ENCODE results near the gene EXOC6B. TPM values are rescaled to one million over a fixed set of nuclear protein-coding genes. Genes with fewer than 3 reads are reported as not detected.

The EXOC6B gene
- total and polyA plus RNA-seq, 2 donors from 2014 or later: 5.9 to 31.3 TPM

- no peak for FAIRE-seq
Measured at GRCh38 chr2:72718876-72719275, 107.0 kb downstream of the EXOC6B start.

DNA sequence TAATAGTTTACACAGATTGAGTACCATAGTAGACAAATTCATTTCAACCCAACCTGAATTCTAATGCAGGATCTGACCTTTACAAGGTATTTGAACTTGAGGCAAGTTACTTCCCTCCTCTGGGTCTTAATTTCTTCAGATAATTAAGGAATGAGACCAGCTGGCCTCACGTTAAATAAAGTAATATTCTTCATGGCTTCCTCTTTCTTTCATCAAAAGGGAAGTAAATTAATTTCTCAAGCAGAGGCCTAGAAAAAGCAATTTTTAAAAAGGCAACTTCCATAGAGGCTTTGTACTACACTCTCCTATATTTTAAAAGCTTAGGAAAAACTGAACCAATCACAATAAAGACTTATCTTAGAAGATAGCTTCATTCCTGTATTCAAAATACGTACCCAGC, 109.2 kb downstream of the EXOC6B start:
- no peak for FAIRE-seq
- H3K4me1 ChIP-seq (ENCODE audit: control insufficient read depth in 2 of 3, insufficient read depth in 2 of 3, low read depth in 1 of 3, low read length in 3 of 3): peaks cover 0 to 2% (median 0%) of the 10 kb centered on the region in 3 donors
- no peaks in the 10 kb centered on the region for H3K36me3 ChIP-seq (ENCODE audit: control insufficient read depth in 2 of 3, insufficient read depth in 3 of 3, low read length in 3 of 3)
- DNase-seq: no peak
- TF ChIP-seq, protein P1, sequence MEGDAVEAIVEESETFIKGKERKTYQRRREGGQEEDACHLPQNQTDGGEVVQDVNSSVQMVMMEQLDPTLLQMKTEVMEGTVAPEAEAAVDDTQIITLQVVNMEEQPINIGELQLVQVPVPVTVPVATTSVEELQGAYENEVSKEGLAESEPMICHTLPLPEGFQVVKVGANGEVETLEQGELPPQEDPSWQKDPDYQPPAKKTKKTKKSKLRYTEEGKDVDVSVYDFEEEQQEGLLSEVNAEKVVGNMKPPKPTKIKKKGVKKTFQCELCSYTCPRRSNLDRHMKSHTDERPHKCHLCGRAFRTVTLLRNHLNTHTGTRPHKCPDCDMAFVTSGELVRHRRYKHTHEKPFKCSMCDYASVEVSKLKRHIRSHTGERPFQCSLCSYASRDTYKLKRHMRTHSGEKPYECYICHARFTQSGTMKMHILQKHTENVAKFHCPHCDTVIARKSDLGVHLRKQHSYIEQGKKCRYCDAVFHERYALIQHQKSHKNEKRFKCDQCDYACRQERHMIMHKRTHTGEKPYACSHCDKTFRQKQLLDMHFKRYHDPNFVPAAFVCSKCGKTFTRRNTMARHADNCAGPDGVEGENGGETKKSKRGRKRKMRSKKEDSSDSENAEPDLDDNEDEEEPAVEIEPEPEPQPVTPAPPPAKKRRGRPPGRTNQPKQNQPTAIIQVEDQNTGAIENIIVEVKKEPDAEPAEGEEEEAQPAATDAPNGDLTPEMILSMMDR (IDR thresholded peaks at IDR 0.05; ENCODE audit: borderline replicate concordance, extremely low read depth, insufficient read depth): no peak
- H3K9me3 ChIP-seq (ENCODE audit: control insufficient read depth in 2 of 3, insufficient read depth in 1 of 3, low read length in 3 of 3): no peaks in the 10 kb centered on the region
- intact Hi-C loops (cut with DNase I): no loop called here
- no peak overlapping the region for H3K27ac ChIP-seq (ENCODE audit: low read depth in 2 of 2, low read length in 2 of 2)
- no peaks in the 10 kb centered on the region for H3K27me3 ChIP-seq (ENCODE audit: control insufficient read depth, insufficient read depth, low read length)
- H3K9ac ChIP-seq (ENCODE audit: low read length in 3 of 3): no peak overlapping the region
- H3K4me3 ChIP-seq (ENCODE audit: low read length in 3 of 3): no peak overlapping the region

More at GRCh38 chr2:72718876-72719275, 107.0 kb downstream of the EXOC6B start:
- H3K4me1 ChIP-seq (ENCODE audit: control insufficient read depth in 2 of 3, insufficient read depth in 2 of 3, low read depth in 1 of 3, low read length in 3 of 3): peaks cover 0 to 2% (median under 1%) of the 10 kb centered on the region in 3 donors
- H3K9ac ChIP-seq (ENCODE audit: low read length in 3 of 3): no peak overlapping the region
- no peaks in the 10 kb centered on the region for H3K36me3 ChIP-seq (ENCODE audit: control insufficient read depth in 2 of 3, insufficient read depth in 3 of 3, low read length in 3 of 3)
- no peaks in the 10 kb centered on the region for H3K27me3 ChIP-seq (ENCODE audit: control insufficient read depth, insufficient read depth, low read length)
- no peak for DNase-seq
- no peaks in the 10 kb centered on the region for H3K9me3 ChIP-seq (ENCODE audit: control insufficient read depth in 2 of 3, insufficient read depth in 1 of 3, low read length in 3 of 3)
- TF ChIP-seq, protein P1 (IDR thresholded peaks at IDR 0.05; ENCODE audit: borderline replicate concordance, extremely low read depth, insufficient read depth): no peak
- H3K4me3 ChIP-seq (ENCODE audit: low read length in 3 of 3): no peak overlapping the region
- H3K27ac ChIP-seq (ENCODE audit: low read depth in 2 of 2, low read length in 2 of 2): no peak overlapping the region
- intact Hi-C loops (cut with DNase I): no loop called here

- TF ChIP-seq, protein P1 (IDR thresholded peaks at IDR 0.05; ENCODE audit: borderline replicate concordance, extremely low read depth, insufficient read depth): no peak
- intact Hi-C loops (cut with DNase I): no loop called here
- no peak overlapping the region for H3K4me3 ChIP-seq (ENCODE audit: low read length in 3 of 3)
- no peaks in the 10 kb centered on the region for H3K4me1 ChIP-seq (ENCODE audit: control insufficient read depth in 2 of 3, insufficient read depth in 2 of 3, low read depth in 1 of 3, low read length in 3 of 3)
- H3K36me3 ChIP-seq (ENCODE audit: control insufficient read depth in 2 of 3, insufficient read depth in 3 of 3, low read length in 3 of 3): no peaks in the 10 kb centered on the region
- no peak for FAIRE-seq
- no peak for DNase-seq
- no peak overlapping the region for H3K9ac ChIP-seq (ENCODE audit: low read length in 3 of 3)
- no peaks in the 10 kb centered on the region for H3K9me3 ChIP-seq (ENCODE audit: control insufficient read depth in 2 of 3, insufficient read depth in 1 of 3, low read length in 3 of 3)
- no peak overlapping the region for H3K27ac ChIP-seq (ENCODE audit: low read depth in 2 of 2, low read length in 2 of 2)
- H3K27me3 ChIP-seq (ENCODE audit: control insufficient read depth, insufficient read depth, low read length): no peaks in the 10 kb centered on the region
Measured at GRCh38 chr2:72713857-72714256, 112.0 kb downstream of the EXOC6B start.

- Histone ChIP-seq H3K36me3 (ENCODE audit: control insufficient read depth in 2 of 3, insufficient read depth in 3 of 3, low read length in 3 of 3) (no peaks in the 10 kb centered on the region), H3K9me3 (ENCODE audit: control insufficient read depth in 2 of 3, insufficient read depth in 1 of 3, low read length in 3 of 3) (no peaks in the 10 kb centered on the region), H3K27ac (ENCODE audit: low read depth in 2 of 2, low read length in 2 of 2) (no peak overlapping the region), H3K9ac (ENCODE audit: low read length in 3 of 3) (no peak overlapping the region), H3K4me1 (ENCODE audit: control insufficient read depth in 2 of 3, insufficient read depth in 2 of 3, low read depth in 1 of 3, low read length in 3 of 3) (no peaks in the 10 kb centered on the region), H3K27me3 (ENCODE audit: control insufficient read depth, insufficient read depth, low read length) (no peaks in the 10 kb centered on the region), H3K4me3 (ENCODE audit: low read length in 3 of 3) (no peak overlapping the region)
- intact Hi-C loops (cut with DNase I): no loop called here
- FAIRE-seq: no peak
- DNase-seq: no peak
- TF ChIP-seq, protein P1 (IDR thresholded peaks at IDR 0.05; ENCODE audit: borderline replicate concordance, extremely low read depth, insufficient read depth): no peak
Measured at GRCh38 chr2:72712977-72713376, 112.9 kb downstream of the EXOC6B start.
